Omental fat pad (tissue), 4 donors: ENCODE measurements around the gene SDK2. TPM values are rescaled to one million over a fixed set of nuclear protein-coding genes. Genes with fewer than 3 reads are reported as not detected.

Experiments
- ATAC-seq: fragments of 150-250 bp; one replicate; pipeline ENCODE4 v1.9.1; 2016; ENCODE audit warnings: mild to moderate bottlenecking, moderate library complexity; ENCODE audit not compliant: low FRiP score
- DNase-seq: peaks from one replicate; pipeline ENCODE4 v3.0.0-alpha.2; 2019; ENCODE audit warnings: low spot score
- CTCF ChIP-seq, 3 donors: fragments of 450-650 bp; IDR thresholded peaks; one replicate each; pipeline ENCODE4 v1.5.1; 2016 to 2017; ENCODE audit warnings: antibody characterized with exemption in 3 of 3, mild to moderate bottlenecking in 3 of 3, moderate library complexity in 2 of 3
- total RNA-seq, 4 donors: library from RNA; depleted of rRNA; stranded (reverse); fragments of >200 nt; gene quantifications; one replicate each; pipeline ENCODE4 v1.1.0, GENCODE V29; 2016

The SDK2 gene
- total RNA-seq, 4 donors from 2014 or later = 0.46 to 1.4 (median 0.64) TPM

GRCh38 chr17:73297934-73298861 is 346.0 kb downstream of the SDK2 start:
- no peak for DNase-seq
- TF ChIP-seq CTCF (IDR thresholded peaks at IDR 0.05) = no peak
- no peak for ATAC-seq

GRCh38 chr17:73293480-73293911 is 350.7 kb downstream of the SDK2 start:
- DNase-seq (no peak), ATAC-seq (peak; percentile 53)
- TF ChIP-seq CTCF (IDR thresholded peaks at IDR 0.05) = no peak

GRCh38 chr17:73293031-73293430 is 351.2 kb downstream of the SDK2 start:
- ATAC-seq = no peak
- no peak for TF ChIP-seq CTCF (IDR thresholded peaks at IDR 0.05)
- no peak for DNase-seq

- ATAC-seq = no peak
- no peak for TF ChIP-seq CTCF (IDR thresholded peaks at IDR 0.05)
- no peak for DNase-seq
Observed at GRCh38 chr17:73292031-73292531, 352.2 kb downstream of the SDK2 start.

- no peak for TF ChIP-seq CTCF (IDR thresholded peaks at IDR 0.05)
- DNase-seq (no peak), ATAC-seq (peak; percentile 27)
Observed at GRCh38 chr17:73291260-73291801, 352.9 kb downstream of the SDK2 start.

- TF ChIP-seq CTCF (IDR thresholded peaks at IDR 0.05) = no peak
- ATAC-seq = no peak
- DNase-seq = no peak
Observed at GRCh38 chr17:73290399-73291259, 353.6 kb downstream of the SDK2 start.
